ENCODE results near the gene NPC1. TPM values are rescaled to one million over a fixed set of nuclear protein-coding genes. Genes with fewer than 3 reads are reported as not detected.

NPC1 gene
- polyA plus RNA-seq, 2 of the 4 experiments (the other 2 are of a cell fraction), result 42.5 to 61.4 TPM

- TF ChIP-seq HMGXB4 (CRISPR knock-in tag; IDR thresholded peaks at IDR 0.05; ENCODE audit: borderline replicate concordance), result no peak
These were observed 40.4 kb upstream of the NPC1 start (continued) for GRCh38 chr18:23626451-23627279.

GRCh38 chr18:23623040-23623439, 36.7 kb upstream of the NPC1 start:
- ATAC-seq, result no peak
- Histone ChIP-seq H3K4me2 (no peak overlapping the region), H3K4me1 (peaks cover 57% of the 10 kb centered on the region), H3K27ac (peak overlapping the region; percentile 70 to 78; a peak in 3 of 6 replicates), H3K9me3 (no peaks in the 10 kb centered on the region), H3K4me3 (no peak overlapping the region)
- ChIA-PET POLR2A (no interaction called here), CTCF (interaction anchor here (1.3 to 5.8 kb wide), 6 partner anchors 13 to 79 kb away, joined by 3 to 89 read pairs (median 6); partner anchors contain the start of gene LAMA3)
- 90% methylated on average over 3 of the region's 3 CpGs for WGBS (ENCODE audit: missing lambda C conversion rate)
- no peak for TF ChIP-seq NFE2L2 (conservative IDR thresholded peaks at IDR 0.05; ENCODE audit: low read length)
- TF ChIP-seq CEBPB (IDR thresholded peaks at IDR 0.05), result no peak
- no peak for TF ChIP-seq POLR2A (IDR thresholded peaks at IDR 0.05; ENCODE audit: low read length)
- TF ChIP-seq ELK1 (IDR thresholded peaks at IDR 0.05; ENCODE audit: low read depth, low read length), result no peak
- TF ChIP-seq EHMT2 (IDR thresholded peaks at IDR 0.05; ENCODE audit: low read depth), result no peak
- no peak for TF ChIP-seq RARB (CRISPR knock-in tag; IDR thresholded peaks at IDR 0.05)
- no peak for TF ChIP-seq HMGXB4 (CRISPR knock-in tag; IDR thresholded peaks at IDR 0.05; ENCODE audit: borderline replicate concordance)
- no peak for TF ChIP-seq REST (IDR thresholded peaks at IDR 0.05)
- no peak for TF ChIP-seq KDM5A (IDR thresholded peaks at IDR 0.05)
- TF ChIP-seq CHD4 (IDR thresholded peaks at IDR 0.05; ENCODE audit: borderline replicate concordance), result no peak
- no peak for TF ChIP-seq RAD21 (conservative IDR thresholded peaks at IDR 0.05 in 1 of 2, IDR thresholded peaks at IDR 0.05 in 1 of 2)
- TF ChIP-seq NR3C1 (IDR thresholded peaks at IDR 0.05), result no peak
- TF ChIP-seq PHF8 (IDR thresholded peaks at IDR 0.05; ENCODE audit: borderline replicate concordance, low read depth), result no peak
- no peak for TF ChIP-seq FOSL2 (IDR thresholded peaks at IDR 0.05)
- TF ChIP-seq FOSL2 (CRISPR knock-in tag; IDR thresholded peaks at IDR 0.05), result no peak
- no peak for TF ChIP-seq HEYL (CRISPR knock-in tag; IDR thresholded peaks at IDR 0.05)
- no peak for TF ChIP-seq BCL3 (IDR thresholded peaks at IDR 0.05)
- TF ChIP-seq KDM1A (IDR thresholded peaks at IDR 0.05; ENCODE audit: low read depth), result no peak
- TF ChIP-seq POLR2AphosphoS2 (conservative IDR thresholded peaks at IDR 0.05; ENCODE audit: low read length), result no peak
- no peak for TF ChIP-seq RFX5 (IDR thresholded peaks at IDR 0.05)
- no peak for FAIRE-seq
- DNase-seq (ENCODE audit: low read depth in 1 of 2, low spot score in 1 of 2), result no peak

Data from A549 (cell line).